HG02970 (cell line): ENCODE results near the gene TLR1.
A peak's percentile ranks its signal among the peaks of the same experiment; 100 is the strongest.
"Not testable (repeated sequence)": the region's sequence is repeated elsewhere in the genome, so short reads cannot be mapped to it uniquely, and the experiment has no call there.

ENCODE experiments used
- ATAC-seq: cut with Tn5 transposase; IDR thresholded peaks from one replicate; pipeline ENCODE4 v1.9.1; 2021; ENCODE audit warnings: mild to moderate bottlenecking, moderate library complexity, moderate number of reproducible peaks; ENCODE audit not compliant: unreplicated experiment, low FRiP score

TLR1 gene

DNA sequence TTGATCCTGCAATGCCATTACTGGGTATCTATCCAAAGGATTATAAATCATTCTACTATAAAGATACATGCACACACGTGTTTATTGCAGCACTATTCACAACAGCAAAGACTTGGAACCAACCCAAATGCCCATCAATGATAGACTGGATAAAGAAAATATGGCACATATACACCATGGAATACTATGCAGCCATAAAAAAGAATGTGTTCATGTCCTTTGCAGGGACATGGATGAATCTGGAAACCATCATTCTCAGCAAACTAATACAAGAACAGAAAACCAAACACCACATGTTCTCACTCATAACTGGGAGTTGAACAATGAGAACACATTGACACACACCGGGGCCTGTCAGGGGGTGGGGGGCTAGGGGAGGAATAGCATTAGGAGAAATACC, 26.7 kb downstream of the TLR1 start:
- not testable (repeated sequence) for ATAC-seq

DNA sequence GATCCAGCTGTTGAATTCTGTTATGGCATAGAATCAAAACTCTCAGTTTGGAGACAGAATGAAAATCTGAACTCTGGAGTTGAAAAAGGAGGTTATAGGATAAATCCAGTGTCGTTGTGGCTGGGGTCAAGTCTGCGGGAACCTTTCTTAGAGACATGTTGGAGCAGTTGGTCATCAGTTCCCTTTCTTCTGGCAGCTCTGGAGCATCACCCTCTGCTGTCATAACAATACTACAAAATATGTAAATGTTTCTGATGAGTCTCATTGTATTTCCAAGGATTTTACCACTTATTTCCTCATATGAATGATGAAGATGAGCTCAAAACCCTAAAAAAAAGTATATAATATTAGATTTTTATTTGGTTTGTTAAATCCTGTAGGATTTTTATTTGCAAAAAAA, 29.3 kb downstream of the TLR1 start:
- no peak for ATAC-seq

DNA sequence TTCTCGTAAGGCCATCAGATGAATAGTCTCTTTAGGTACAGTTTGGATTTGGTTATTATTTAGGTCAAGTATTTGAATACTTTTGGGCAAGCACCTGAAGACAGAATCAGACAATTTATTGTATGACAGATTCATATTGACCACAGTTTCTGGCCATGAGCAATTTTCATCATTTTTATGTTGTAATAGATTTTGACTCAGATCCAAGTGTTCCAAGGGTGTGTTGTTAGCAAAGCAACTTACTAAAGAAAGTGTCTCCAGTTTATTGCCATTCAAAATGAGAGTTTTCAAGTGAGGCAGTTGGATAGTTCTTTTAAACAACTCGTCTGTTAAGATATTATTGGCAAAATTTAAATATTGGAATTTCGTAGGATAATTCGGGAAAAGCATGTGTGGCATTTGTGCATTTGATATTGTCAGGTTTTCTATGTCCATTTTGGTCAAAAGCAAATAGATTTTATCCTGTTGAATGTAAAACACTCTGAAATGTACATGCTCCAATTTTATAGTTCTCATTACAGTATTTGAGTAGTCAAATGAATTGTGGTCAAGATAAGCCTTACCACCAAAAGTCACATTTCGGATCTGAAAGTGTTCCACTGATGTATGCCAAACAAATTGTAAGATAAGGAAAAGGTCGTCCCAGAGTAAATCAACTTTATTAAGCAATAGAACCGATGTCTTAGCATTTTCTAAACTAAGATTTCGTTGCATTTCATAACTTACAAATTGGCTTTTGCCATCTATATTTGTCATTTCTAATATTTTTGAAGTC, 30.2 kb downstream of the TLR1 start:
- ATAC-seq = no peak

DNA sequence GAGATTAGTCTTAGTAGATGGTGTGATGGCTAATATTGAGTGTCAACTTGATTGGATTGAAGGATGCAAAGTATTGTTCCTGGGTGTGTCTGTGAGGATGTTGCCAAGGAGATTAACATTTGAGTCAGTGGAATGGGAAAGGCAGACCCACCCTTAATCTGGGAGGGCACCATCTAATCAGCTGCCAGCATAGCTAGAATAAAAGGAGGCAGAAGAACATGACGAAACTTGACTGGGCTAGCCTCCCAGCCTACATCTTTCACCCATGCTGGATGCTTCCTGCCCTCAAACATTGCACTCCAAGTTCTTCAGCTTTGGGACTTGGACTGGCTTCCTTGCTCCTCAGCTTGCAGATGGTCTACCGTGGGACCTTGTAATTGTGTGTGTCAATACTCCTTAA, 34.3 kb downstream of the TLR1 start:
- ATAC-seq = not testable (repeated sequence)

DNA sequence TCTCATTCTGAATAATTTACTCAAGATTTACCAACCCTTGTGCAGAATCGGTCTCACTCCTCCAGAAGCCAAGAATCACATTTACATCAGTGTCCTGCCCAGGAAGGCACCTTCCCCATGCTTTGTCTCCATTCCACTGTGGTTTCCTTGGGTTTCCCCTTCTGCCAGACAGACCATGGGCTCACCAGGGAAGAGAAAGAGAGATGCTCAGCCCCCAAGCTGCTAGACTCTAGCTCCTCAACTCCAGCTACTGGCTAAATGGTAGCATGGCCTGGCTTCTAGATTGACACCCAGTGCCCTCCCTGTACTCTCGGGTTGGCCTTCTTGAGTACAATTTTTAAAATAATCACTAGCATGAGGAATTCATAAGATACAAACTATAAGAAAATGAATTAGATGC, 34.7 kb downstream of the TLR1 start:
- ATAC-seq = no peak

DNA sequence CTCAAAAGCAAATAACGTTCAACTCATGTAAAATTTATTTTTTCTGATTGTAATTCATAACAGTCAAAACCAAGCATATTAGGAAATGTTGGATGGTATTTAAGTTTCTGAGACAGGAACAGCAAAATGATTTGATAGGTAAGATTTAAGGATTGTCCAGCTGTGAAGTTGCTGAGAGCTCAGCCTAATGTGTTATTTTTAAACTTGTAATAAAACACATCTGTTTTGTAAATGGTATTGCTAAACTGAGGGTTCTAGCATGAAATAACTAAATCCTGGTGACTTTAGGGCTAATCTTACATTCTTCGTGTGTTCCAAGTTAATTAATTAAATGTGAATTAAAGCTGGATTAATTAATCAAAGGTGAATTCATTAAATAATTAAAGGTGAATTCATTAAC, 35.1 kb downstream of the TLR1 start:
- no peak for ATAC-seq

DNA sequence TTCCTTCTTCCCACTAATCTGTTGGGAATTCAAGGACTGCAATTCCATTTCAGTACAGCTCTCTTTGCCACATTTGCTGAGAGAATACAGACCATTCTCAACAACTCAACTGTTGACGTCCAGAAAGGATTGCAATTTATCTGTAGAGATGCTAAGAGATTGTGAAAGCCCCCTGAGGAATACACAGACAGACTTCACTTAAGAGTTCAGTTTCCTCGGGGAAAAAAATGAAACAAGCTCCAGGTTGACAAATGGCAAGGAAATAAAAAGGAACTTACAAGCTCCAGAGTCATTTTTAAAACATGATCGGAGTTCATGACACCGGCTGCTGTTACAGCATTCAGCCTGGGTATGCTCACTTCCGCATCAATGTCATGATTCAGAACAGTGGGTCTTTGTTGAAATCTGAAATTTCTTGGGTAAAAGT, 35.6 kb downstream of the TLR1 start:
- ATAC-seq = no peak

DNA sequence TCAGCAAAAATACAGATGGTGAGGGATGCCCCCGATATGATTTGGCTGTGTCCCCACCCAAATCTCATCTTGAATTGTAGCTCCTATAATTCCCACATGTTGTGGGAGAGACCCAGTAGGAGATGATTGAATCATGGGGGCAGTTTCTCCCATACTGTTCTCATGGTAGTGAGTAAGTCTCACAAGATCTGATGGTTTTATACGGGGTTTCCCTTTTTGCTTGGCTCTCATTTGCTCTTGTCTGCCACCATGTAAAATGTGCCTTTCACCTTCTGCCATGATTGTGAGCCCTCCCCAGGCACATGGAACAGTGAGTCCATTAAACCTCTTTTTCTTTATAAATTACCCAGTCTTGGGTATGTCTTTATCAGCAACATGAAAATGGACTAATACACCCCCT, 37.7 kb downstream of the TLR1 start:
- ATAC-seq = not testable (repeated sequence)

DNA sequence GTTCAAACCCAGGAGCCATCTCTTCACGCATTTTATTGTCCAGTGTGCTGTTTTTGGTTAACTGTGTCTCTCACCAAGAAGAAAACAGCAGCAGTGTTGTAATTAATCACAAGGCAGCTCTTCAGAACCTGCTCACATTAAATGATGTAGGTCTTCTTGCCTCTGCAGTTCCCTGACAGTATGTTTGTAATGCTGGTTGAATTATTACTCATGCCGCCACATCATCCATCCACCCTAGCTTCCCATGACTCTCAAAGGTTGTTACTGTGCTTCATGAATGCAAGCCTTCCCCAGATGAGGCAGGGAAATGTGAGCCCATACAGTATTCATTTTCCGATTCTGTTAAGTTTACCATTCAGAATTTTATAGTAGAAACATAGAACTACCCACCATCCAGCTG, 39.2 kb downstream of the TLR1 start:
- no peak for ATAC-seq

DNA sequence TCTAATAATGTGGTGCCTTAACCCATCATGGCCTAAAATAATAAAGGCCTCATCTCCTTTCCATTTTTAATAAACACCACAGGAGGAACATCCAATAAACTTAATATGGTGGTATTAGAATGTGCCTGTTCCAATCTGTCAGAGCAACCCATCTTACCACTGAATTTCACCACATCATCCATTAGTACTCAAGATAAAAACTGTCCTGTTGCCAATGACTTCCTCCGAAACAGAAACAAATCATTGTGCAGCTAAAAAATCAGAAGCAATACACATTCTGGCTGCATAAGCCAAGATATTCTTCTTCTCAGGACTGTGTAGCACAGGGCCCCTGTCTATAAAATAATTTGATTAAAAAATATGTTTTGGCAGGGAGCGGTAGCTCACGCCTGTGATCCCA, 40.3 kb downstream of the TLR1 start:
- no peak for ATAC-seq

DNA sequence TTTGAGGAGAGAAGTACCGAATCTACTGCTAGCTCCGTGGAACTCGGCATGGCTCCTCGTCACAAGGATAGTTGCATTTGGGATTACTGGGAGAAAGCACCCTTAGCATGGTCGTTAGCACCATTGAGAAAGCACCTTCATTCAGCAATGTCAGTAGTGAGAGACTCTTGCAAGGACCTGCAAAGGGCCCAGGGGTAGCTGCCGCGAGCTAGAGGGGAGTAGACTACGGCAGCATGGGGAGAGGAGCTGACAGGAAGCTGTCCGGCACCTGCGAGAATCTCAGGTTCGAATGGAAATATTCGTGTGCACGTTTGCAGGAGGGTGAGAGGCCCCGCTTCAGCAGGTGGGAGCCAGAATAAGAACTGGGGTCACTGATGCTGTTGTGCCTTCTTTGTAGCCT, 42.0 kb downstream of the TLR1 start:
- no peak for ATAC-seq

DNA sequence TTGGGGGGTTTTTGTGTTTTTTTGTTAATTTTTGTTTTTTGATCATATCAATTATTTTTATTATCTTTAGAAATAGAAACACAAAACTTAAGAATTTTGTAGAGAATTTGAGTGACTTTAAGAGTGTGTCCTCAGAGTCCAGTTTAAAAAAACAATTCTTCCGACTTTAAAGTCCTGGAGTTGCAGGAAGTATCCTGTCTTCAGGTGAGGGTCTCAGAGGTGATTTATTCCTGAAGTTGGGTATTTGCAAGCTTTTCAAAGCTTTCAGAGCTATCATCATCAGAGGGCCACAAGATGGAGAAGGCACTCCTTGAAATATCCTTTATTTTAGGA, 44.8 kb downstream of the TLR1 start:
- no peak for ATAC-seq

DNA sequence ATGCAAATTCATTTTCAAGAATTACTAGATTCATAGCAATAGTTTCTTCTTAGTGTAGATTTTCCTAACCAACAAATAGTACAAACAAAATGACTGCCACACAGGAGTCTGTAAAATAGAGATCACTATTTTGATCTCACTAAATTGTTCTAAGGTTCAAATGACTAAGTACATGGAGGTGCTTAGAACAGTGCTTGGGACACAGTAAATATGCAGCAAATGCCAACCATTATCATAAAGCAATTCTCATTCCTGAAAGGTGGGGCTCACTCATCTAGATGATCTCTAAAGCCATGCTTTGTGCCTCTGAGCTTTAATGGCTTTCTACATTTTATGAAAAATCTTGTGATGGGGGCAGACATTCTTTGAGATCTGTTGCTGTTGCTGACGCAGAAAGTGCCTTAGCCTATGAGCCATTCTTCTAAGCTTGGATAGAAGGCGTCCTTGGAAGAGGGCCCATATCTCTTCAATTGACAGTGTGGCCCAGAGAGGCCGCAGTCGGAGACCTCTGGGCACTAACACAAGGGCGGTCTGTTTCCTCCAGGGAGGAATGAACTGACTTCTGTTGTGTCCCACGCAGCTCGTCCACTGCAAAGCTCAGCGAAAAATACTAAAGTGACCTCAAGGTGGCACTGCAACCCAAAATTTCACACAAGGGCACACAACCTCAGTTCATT, 45.3 kb downstream of the TLR1 start:
- no peak for ATAC-seq

DNA sequence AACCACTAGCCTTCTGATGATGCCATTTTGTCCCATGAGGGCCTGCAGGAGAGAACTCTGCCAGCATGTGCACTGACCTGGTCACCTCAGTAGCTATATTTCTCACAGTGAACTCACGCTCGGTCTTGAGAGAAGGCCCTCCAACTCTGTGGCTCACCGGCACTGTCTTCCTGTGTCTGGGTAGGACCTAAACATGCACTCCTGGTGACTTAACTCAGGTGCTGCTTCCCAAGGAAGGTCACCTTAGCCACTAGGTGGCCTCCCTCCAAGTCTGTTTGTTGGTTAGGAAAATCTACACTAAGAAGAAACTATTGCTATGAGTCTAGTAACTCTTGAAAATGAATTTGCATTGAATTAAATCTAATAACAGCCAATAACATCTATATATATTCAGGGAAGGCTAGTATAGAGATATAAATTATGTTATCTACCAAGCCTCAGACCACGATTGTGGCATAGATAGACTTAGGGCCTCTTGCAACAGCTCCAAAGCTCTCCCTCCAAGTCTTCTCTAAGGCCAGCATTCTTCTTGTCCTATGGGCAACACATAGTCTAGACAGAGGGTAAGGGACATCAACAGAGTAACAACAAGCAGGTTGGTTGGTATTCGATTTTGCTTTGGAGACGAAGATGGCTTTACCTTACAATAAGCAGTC, 46.5 kb downstream of the TLR1 start:
- ATAC-seq = no peak

DNA sequence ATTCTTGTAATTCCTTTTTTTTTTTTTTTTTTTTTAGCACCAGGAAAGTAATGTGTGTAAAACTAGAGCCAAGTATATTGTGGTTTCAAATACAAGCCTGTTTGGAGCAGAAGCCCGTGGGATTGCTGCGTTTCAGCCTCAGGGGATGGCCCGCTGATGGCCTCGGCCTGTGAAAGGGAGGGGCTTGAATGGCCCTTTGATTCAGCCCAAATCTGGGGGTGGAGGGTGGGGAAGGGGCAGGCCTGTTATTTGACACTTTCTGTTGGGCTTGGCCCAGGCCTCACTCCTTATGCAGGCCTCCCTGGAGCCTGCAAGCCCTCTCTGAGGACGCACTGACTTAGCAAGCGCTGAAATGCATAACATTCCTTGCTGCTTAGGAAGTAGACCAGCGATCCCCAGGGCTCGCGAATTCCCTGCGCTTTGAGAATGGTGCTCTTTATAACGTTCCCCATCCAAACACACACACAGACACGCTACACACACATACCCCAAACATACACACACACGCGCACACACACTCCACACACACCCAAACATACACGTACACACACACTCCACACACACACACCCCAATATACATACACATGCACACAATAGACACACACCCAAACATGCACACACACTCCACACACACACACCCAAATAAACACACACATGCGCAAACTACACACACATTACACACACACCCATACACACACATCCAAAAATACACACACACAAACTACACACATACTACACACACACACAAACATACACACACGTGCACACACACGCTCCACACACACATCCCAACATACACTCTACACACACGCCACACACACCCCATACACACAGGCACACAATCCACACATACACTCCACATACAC, 51.4 kb downstream of the TLR1 start:
- no peak for ATAC-seq

DNA sequence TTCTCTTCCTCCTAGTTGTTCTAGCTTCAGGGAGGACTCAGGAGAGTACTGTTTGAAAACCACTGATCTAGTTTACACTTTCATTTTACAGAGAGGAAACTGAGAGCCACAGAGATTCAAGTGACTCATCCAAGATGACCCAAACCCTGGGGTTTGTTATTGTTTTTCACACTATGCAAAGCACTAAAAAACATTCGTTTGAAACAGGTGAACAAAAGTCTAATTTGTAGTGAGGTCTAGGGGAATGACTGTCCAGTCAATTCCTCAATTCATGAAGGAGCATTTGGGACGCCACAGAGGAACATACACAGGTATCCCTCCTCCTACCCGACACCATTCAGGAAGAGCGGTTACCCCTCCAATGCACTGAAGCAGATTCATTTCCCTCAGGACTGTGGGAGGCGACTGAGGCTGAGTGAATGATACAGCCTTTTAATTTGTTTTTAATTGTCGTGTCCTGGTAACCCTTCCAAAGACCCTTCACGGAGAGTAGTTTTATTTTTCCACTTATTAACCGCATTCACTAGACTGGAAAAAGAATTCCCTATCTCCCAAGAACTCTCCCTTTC, 52.1 kb downstream of the TLR1 start:
- peak; percentile 77 for ATAC-seq

DNA sequence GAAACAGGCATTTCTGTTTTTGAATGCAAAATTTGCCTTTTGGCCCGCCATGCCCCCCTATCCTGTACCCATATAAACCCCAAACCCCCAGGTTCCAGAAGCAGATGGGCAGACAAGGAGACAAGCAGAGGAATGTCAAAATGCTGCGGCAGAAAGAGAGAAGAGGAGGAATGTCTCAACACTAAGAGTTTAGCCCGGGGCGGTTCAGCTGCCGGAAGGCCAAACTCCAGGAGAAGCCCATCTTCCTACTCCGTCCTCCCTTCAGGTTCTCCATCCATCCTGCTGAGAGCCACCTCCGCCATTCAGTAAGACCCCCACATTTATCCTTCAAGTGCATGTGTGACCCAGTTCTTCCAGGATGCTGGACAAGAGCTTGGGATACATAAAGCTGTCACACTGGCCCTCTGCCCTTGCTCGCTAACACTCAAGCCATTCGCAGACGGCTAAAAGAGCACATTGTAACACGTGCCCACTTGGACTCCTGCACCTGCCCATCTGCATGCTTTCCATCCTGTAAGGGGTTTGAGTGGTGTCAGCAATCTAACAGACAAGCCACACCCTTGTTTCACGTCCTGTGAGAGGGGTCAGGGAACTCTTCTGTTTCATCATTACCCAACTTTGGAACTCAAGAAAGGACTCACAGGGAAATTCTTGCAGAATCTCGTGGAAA, 53.1 kb downstream of the TLR1 start:
- ATAC-seq = no peak

DNA sequence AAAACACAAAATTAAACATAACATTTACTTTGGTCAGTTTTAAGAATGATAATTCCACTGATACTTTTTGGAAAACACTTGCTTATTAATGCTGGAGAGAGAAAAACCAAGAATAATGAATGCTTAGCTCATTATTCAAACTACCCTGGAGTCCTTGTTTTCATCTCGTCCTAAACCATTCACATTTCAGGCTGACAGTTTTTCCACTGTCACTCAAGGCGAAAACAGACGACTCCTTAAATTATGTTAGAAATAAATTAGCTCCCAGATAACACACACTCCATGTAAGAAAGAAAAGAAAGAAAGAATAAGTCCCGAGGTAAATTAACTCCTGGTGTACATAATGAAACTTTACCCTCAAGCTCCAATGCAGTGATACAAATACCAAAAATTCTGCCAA, 55.3 kb downstream of the TLR1 start:
- ATAC-seq = no peak

DNA sequence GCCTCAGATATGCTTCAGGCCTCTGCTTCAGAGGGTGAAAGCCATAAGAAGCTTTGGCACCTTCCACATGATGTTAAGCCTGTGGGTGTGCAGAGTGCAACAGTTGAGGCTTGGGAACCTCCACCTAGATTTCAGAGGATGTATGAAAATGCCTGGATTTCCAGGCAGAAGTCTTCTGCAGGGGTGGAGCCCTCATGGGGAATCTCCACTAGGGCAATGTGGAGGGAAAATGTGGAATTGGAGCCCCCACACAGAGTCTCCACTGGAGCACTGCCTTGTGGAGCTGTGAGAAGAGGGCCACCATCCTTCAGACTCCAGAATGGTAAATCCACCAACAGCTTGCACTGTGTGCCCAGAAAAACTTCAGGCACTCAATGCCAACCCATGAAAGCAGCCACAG, 57.0 kb downstream of the TLR1 start:
- ATAC-seq = no peak
